H9 (cell line): ENCODE measurements around the gene PRMT7. TPM values are rescaled to one million over a fixed set of nuclear protein-coding genes. Genes with fewer than 3 reads are reported as not detected.

Source experiments
- DNase-seq: peaks from one replicate; pipeline ENCODE4 v3.0.0-alpha.2; 2017
- H2AFZ ChIP-seq: one replicate; pipeline ENCODE4 v1.6.1; 2013; ENCODE audit warnings: mild to moderate bottlenecking, low read length, control low read depth, moderate library complexity
- H2AK5ac ChIP-seq: 2 replicates; pipeline ENCODE4 v1.6.1; 2013; ENCODE audit warnings: low read length, control low read depth, mixed read lengths; ENCODE audit not compliant: insufficient read length
- H2BK120ac ChIP-seq: one replicate; pipeline ENCODE4 v1.6.1; 2013; ENCODE audit warnings: low read depth, mild to moderate bottlenecking, low read length, control low read depth, inconsistent platforms; ENCODE audit not compliant: poor library complexity, severe bottlenecking
- H2BK12ac ChIP-seq: 2 replicates; pipeline ENCODE4 v1.6.1; 2013; ENCODE audit warnings: low read length, control low read depth, mixed read lengths, low read depth; ENCODE audit not compliant: insufficient read length
- H2BK15ac ChIP-seq: 2 replicates; pipeline ENCODE4 v1.6.1; 2013; ENCODE audit warnings: low read depth, low read length, control low read depth
- H2BK20ac ChIP-seq: one replicate; pipeline ENCODE4 v1.6.1; 2013; ENCODE audit warnings: low read depth, mild to moderate bottlenecking, low read length, control low read depth, inconsistent platforms; ENCODE audit not compliant: poor library complexity, severe bottlenecking
- H2BK5ac ChIP-seq: 2 replicates; pipeline ENCODE4 v1.6.1; 2013; ENCODE audit warnings: low read length, control low read depth, mixed read lengths; ENCODE audit not compliant: insufficient read length
- H3K14ac ChIP-seq: 2 replicates; pipeline ENCODE4 v1.6.1; 2013; ENCODE audit warnings: low read length, control low read depth; ENCODE audit not compliant: insufficient read depth
- H3K18ac ChIP-seq: 2 replicates; pipeline ENCODE4 v1.6.1; 2013; ENCODE audit warnings: low read depth, mild to moderate bottlenecking, mixed read lengths, low read length, control low read depth; ENCODE audit not compliant: insufficient read length
- H3K23ac ChIP-seq: 2 replicates; pipeline ENCODE4 v1.6.1; 2013; ENCODE audit warnings: low read length, control low read depth, mixed read lengths, low read depth; ENCODE audit not compliant: insufficient read length
- H3K23me2 ChIP-seq: 2 replicates; pipeline ENCODE4 v1.6.1; 2013; ENCODE audit warnings: low read depth, mild to moderate bottlenecking, mixed read lengths, low read length, control low read depth; ENCODE audit not compliant: insufficient read length, poor library complexity, severe bottlenecking
- H3K27ac ChIP-seq: 2 replicates; pipeline ENCODE4 v1.5.1; 2013; ENCODE audit warnings: low read length, control low read depth, mixed read lengths, low read depth; ENCODE audit not compliant: insufficient read length
- H3K27me3 ChIP-seq: 2 replicates; pipeline ENCODE4 v1.6.1; 2013; ENCODE audit warnings: low read length, control low read depth, inconsistent platforms; ENCODE audit not compliant: insufficient read depth
- H3K4ac ChIP-seq: 2 replicates; pipeline ENCODE4 v1.6.1; 2013; ENCODE audit warnings: low read depth, mild to moderate bottlenecking, control low read depth, inconsistent platforms, low read length, moderate library complexity
- H3K4me1 ChIP-seq: 2 replicates; pipeline ENCODE4 v1.6.1; 2013; ENCODE audit warnings: low read length, control low read depth, inconsistent platforms; ENCODE audit not compliant: insufficient read depth
- H3K4me2 ChIP-seq: 2 replicates; pipeline ENCODE4 v1.6.1; 2013; ENCODE audit warnings: low read length, control low read depth, mixed read lengths; ENCODE audit not compliant: insufficient read length, insufficient read depth
- H3K56ac ChIP-seq: 2 replicates; pipeline ENCODE4 v1.6.1; 2013; ENCODE audit warnings: low read depth, mild to moderate bottlenecking, mixed read lengths, low read length, control low read depth; ENCODE audit not compliant: insufficient read length
- H3K79me1 ChIP-seq: 2 replicates; pipeline ENCODE4 v1.6.1; 2013; ENCODE audit warnings: low read depth, mild to moderate bottlenecking, moderate library complexity, low read length, control low read depth, inconsistent platforms; ENCODE audit not compliant: insufficient read depth, poor library complexity, severe bottlenecking
- H3K79me2 ChIP-seq: 2 replicates; pipeline ENCODE4 v1.6.1; 2013; ENCODE audit warnings: low read length, control low read depth, inconsistent platforms; ENCODE audit not compliant: insufficient read depth
- H3K9ac ChIP-seq: 2 replicates; pipeline ENCODE4 v1.6.1; 2013; ENCODE audit warnings: low read length, control low read depth, mixed read lengths; ENCODE audit not compliant: insufficient read length; ENCODE audit errors: extremely low read depth
- H3K9me3 ChIP-seq: one replicate; pipeline ENCODE4 v1.6.1; 2013; ENCODE audit warnings: low read depth, low read length, inconsistent platforms; ENCODE audit not compliant: control insufficient read depth
- H3T11ph ChIP-seq: one replicate; pipeline ENCODE4 v1.6.1; 2013; ENCODE audit warnings: mild to moderate bottlenecking, low read length, control low read depth, inconsistent platforms
- H4K20me1 ChIP-seq: one replicate; pipeline ENCODE4 v1.6.1; 2013; ENCODE audit not compliant: control insufficient read depth, insufficient read length, insufficient read depth
- H4K5ac ChIP-seq: 2 replicates; pipeline ENCODE4 v1.6.1; 2013; ENCODE audit warnings: low read depth, mild to moderate bottlenecking, mixed read lengths, low read length, control low read depth; ENCODE audit not compliant: insufficient read length
- H4K8ac ChIP-seq: replicated peaks from 2 replicates; pipeline ENCODE4 v1.6.1; 2013; ENCODE audit warnings: low read length, control low read depth, mixed read lengths, low read depth; ENCODE audit not compliant: insufficient read length
- H4K91ac ChIP-seq: 2 replicates; pipeline ENCODE4 v1.6.1; 2013; ENCODE audit warnings: low read depth, mild to moderate bottlenecking, moderate library complexity, mixed read lengths, low read length, control low read depth; ENCODE audit not compliant: insufficient read length
- H3K27ac Mint-ChIP-seq, 3 experiments: 2 replicates in 2 of 3; 3 replicates in 1 of 3; pipeline ENCODE4 v1.8.0; 2020 to 2021; ENCODE audit warnings: mixed read lengths in 3 of 3, mild to moderate bottlenecking in 1 of 3, moderate library complexity in 1 of 3
- H3K27me3 Mint-ChIP-seq: 2 replicates; pipeline ENCODE4 v1.8.0; 2021; ENCODE audit warnings: low read depth, mild to moderate bottlenecking, moderate library complexity, mixed read lengths
- H3K36me3 Mint-ChIP-seq, 3 experiments: 2 replicates in 2 of 3; 3 replicates in 1 of 3; pipeline ENCODE4 v1.8.0; 2020 to 2021; ENCODE audit warnings: low read depth in 3 of 3, mixed read lengths in 3 of 3; ENCODE audit not compliant: insufficient read depth in 1 of 3
- H3K4me1 Mint-ChIP-seq, 2 experiments: 2 replicates each; pipeline ENCODE4 v1.8.0; 2020; ENCODE audit warnings: mixed read lengths in 2 of 2
- H3K4me3 Mint-ChIP-seq, 2 experiments: 2 replicates in 1 of 2; 3 replicates in 1 of 2; pipeline ENCODE4 v1.8.0; 2020 to 2021; ENCODE audit warnings: mild to moderate bottlenecking in 2 of 2, mixed read lengths in 2 of 2, moderate library complexity in 1 of 2
- H3K9me3 Mint-ChIP-seq, 2 experiments: 2 replicates in 1 of 2; 3 replicates in 1 of 2; pipeline ENCODE4 v1.8.0; 2020; ENCODE audit warnings: mild to moderate bottlenecking in 2 of 2, mixed read lengths in 2 of 2, moderate library complexity in 1 of 2
- WGBS: extraction: QIAGEN DNeasy Blood & Tissue Kit; methylation state at CpG from one replicate; pipeline ENCODE4 v1.1.7; 2013; ENCODE audit warnings: missing lambda C conversion rate, low lambda C conversion rate, mixed read lengths; ENCODE audit not compliant: insufficient read length; ENCODE audit errors: extremely low coverage; 5-methylcytosine and 5-hydroxymethylcytosine counted together
- total RNA-seq: library from RNA; stranded (reverse); gene quantifications from 2 replicates; pipeline ENCODE4 v1.2.1, GENCODE V29; 2021
- TF ChIP-seq, protein P1 (sequence below): fragments of 200-600 bp; sonication (generic); conservative IDR thresholded peaks from 3 replicates; pipeline ENCODE4 v1.8.0; 2021; ENCODE audit warnings: antibody characterized with exemption, mild to moderate bottlenecking

PRMT7 gene
- total RNA-seq, 1 experiment from 2014 or later = 56.6 TPM

DNA sequence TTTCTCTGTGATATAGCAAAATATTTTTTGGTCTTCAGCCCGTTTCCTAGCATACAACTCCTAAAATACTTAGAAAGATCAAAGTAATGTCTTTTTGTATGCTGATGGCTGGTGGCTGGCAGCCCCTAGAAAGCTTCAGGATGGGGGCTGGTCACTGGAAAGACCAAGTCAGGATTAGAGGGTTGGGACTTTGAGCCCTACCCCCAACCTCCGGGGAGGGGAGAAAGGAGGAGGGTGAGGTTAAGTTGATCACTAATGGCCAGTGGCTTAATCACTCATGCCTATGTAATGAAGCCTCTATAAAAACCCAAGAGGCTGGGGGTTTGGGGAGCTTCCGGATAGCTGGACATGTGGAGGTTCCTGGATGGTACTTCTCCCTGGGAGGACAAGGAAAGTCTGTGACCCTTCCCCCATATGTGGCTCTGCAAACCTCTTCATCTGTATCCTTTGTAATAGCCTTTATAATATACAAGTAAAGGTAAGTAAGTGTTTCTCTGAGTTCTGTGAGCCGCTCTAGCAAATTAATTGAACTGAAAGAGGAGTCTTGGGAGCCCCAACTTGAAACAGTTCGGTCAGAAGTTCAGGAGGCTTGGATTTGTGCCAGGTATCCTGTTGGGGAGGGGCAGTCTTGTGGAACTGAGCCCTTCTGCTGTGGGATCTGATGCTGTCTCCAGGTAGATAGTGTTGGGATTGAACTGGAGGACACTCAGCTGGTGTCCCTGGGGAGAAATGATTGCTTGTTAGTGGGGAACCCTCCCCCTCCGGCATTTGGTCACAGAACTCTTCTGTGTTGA is 43.0 kb upstream of the PRMT7 start:
- peak; percentile 71 for DNase-seq
- peak overlapping the region in 1 of 2 experiments; percentile 75; a peak in 3 of 5 replicates for H3K4me3 Mint-ChIP-seq

More for the DNA sequence above, 43.0 kb upstream of the PRMT7 start:
- H3K4me1 ChIP-seq = peaks cover 6% of the 10 kb centered on the region; the same call in 1 of the 2 replicates
- no peak overlapping the region for H2BK12ac ChIP-seq
- no peak overlapping the region for H2BK15ac ChIP-seq
- no peak overlapping the region for H3K23ac ChIP-seq
- no peak overlapping the region for H2AK5ac ChIP-seq
- H3K27me3 ChIP-seq = no peaks in the 10 kb centered on the region
- Mint-ChIP-seq H3K9me3 (no peaks in the 10 kb centered on the region), H3K4me1 (peaks cover 26 to 31% of the 10 kb centered on the region in 2 experiments), H3K36me3 (peaks cover 0 to 6% (median 2%) of the 10 kb centered on the region in 3 experiments; a peak in 4 of 7 replicates), H3K27ac (peak overlapping the region; percentile 22 to 62 (median 61); a peak in 3 of 7 replicates), H3K27me3 (peaks cover 12% of the 10 kb centered on the region)
- no peak overlapping the region for H4K5ac ChIP-seq
- no peak overlapping the region for H3K14ac ChIP-seq
- H3K9me3 ChIP-seq = no peaks in the 10 kb centered on the region
- H3K9ac ChIP-seq = no peak overlapping the region
- H2AFZ ChIP-seq = no peak overlapping the region
- no peak overlapping the region for H3K4ac ChIP-seq
- peaks cover 3% of the 10 kb centered on the region for H3K79me1 ChIP-seq
- H4K91ac ChIP-seq = no peak overlapping the region
- H3K56ac ChIP-seq = no peak overlapping the region
- H4K20me1 ChIP-seq = no peaks in the 10 kb centered on the region
- WGBS = no CpG with 5 or more reads among the region's 6 CpGs
- no peak overlapping the region for H3T11ph ChIP-seq
- H2BK20ac ChIP-seq = no peak overlapping the region
- peaks cover 8% of the 10 kb centered on the region for H3K23me2 ChIP-seq
- H3K79me2 ChIP-seq = peaks cover 1% of the 10 kb centered on the region; the same call in 1 of the 2 replicates
- TF ChIP-seq, protein P1, sequence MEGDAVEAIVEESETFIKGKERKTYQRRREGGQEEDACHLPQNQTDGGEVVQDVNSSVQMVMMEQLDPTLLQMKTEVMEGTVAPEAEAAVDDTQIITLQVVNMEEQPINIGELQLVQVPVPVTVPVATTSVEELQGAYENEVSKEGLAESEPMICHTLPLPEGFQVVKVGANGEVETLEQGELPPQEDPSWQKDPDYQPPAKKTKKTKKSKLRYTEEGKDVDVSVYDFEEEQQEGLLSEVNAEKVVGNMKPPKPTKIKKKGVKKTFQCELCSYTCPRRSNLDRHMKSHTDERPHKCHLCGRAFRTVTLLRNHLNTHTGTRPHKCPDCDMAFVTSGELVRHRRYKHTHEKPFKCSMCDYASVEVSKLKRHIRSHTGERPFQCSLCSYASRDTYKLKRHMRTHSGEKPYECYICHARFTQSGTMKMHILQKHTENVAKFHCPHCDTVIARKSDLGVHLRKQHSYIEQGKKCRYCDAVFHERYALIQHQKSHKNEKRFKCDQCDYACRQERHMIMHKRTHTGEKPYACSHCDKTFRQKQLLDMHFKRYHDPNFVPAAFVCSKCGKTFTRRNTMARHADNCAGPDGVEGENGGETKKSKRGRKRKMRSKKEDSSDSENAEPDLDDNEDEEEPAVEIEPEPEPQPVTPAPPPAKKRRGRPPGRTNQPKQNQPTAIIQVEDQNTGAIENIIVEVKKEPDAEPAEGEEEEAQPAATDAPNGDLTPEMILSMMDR = no peak
- H3K27ac ChIP-seq = no peak overlapping the region
- no peak overlapping the region for H3K4me2 ChIP-seq
- H3K18ac ChIP-seq = no peak overlapping the region
- no peak overlapping the region for H4K8ac ChIP-seq
- H2BK120ac ChIP-seq = no peak overlapping the region
- H2BK5ac ChIP-seq = no peak overlapping the region
